ENCODE measurements around the gene KCNJ11.

- TF ChIP-seq CTCF (IDR thresholded peaks at IDR 0.05 in 8 of 11, conservative IDR thresholded peaks at IDR 0.05 in 3 of 11) (no peak), POLR2A (IDR thresholded peaks at IDR 0.05) (no peak), POLR2AphosphoS5 (IDR thresholded peaks at IDR 0.05) (no peak)
Observed at GRCh38 chr11:17406818-17407149, 18.3 kb upstream of the KCNJ11 start.
